GM18519 (cell line): Measurements from ENCODE around the gene NR2F6.
"Not testable (repeated sequence)": the region's sequence is repeated elsewhere in the genome, so short reads cannot be mapped to it uniquely, and the experiment has no call there.

Experiments used
- ATAC-seq: cut with Tn5 transposase; IDR thresholded peaks from one replicate; pipeline ENCODE4 v1.9.1; 2021; ENCODE audit warnings: mild to moderate bottlenecking, moderate library complexity; ENCODE audit not compliant: unreplicated experiment, low FRiP score

NR2F6 gene

GRCh38 chr19:17214508-17215126 is 31.1 kb downstream of the NR2F6 start:
- no peak for ATAC-seq

GRCh38 chr19:17213334-17213733 is 32.4 kb downstream of the NR2F6 start:
- no peak for ATAC-seq

GRCh38 chr19:17211547-17212446 is 33.9 kb downstream of the NR2F6 start:
- ATAC-seq: no peak

- ATAC-seq: no peak
Measured at GRCh38 chr19:17210296-17210695, 35.4 kb downstream of the NR2F6 start.

GRCh38 chr19:17209126-17210036 is 36.3 kb downstream of the NR2F6 start:
- no peak for ATAC-seq

GRCh38 chr19:17206736-17207581 is 38.8 kb downstream of the NR2F6 start:
- no peak for ATAC-seq

- ATAC-seq: no peak
Measured at GRCh38 chr19:17205237-17206140, 40.2 kb downstream of the NR2F6 start.

- ATAC-seq: no peak
Measured at GRCh38 chr19:17202713-17203112, 43.0 kb downstream of the NR2F6 start.

GRCh38 chr19:17202249-17202648 is 43.5 kb downstream of the NR2F6 start:
- no peak for ATAC-seq

GRCh38 chr19:17200408-17201079 is 45.2 kb downstream of the NR2F6 start:
- ATAC-seq: no peak

GRCh38 chr19:17197666-17198065 is 48.1 kb downstream of the NR2F6 start:
- ATAC-seq: no peak

- ATAC-seq: no peak
Measured at GRCh38 chr19:17196610-17197009, 49.1 kb downstream of the NR2F6 start.

- no peak for ATAC-seq
Measured at GRCh38 chr19:17195106-17195505, 50.6 kb downstream of the NR2F6 start.

- no peak for ATAC-seq
Measured at GRCh38 chr19:17194608-17195007, 51.1 kb downstream of the NR2F6 start.

GRCh38 chr19:17192751-17193150 is 53.0 kb downstream of the NR2F6 start:
- ATAC-seq: no peak

- not testable (repeated sequence) for ATAC-seq
Measured at GRCh38 chr19:17191736-17192135, 54.0 kb downstream of the NR2F6 start.

GRCh38 chr19:17185590-17185989 is 60.1 kb downstream of the NR2F6 start:
- ATAC-seq: no peak

- ATAC-seq: no peak
Measured at GRCh38 chr19:17184371-17184841, 61.3 kb downstream of the NR2F6 start.
